ENCODE data around the gene CALY.
"Not testable (repeated sequence)": the region's sequence is repeated elsewhere in the genome, so short reads cannot be mapped to it uniquely, and the experiment has no call there.

The CALY gene

DNA sequence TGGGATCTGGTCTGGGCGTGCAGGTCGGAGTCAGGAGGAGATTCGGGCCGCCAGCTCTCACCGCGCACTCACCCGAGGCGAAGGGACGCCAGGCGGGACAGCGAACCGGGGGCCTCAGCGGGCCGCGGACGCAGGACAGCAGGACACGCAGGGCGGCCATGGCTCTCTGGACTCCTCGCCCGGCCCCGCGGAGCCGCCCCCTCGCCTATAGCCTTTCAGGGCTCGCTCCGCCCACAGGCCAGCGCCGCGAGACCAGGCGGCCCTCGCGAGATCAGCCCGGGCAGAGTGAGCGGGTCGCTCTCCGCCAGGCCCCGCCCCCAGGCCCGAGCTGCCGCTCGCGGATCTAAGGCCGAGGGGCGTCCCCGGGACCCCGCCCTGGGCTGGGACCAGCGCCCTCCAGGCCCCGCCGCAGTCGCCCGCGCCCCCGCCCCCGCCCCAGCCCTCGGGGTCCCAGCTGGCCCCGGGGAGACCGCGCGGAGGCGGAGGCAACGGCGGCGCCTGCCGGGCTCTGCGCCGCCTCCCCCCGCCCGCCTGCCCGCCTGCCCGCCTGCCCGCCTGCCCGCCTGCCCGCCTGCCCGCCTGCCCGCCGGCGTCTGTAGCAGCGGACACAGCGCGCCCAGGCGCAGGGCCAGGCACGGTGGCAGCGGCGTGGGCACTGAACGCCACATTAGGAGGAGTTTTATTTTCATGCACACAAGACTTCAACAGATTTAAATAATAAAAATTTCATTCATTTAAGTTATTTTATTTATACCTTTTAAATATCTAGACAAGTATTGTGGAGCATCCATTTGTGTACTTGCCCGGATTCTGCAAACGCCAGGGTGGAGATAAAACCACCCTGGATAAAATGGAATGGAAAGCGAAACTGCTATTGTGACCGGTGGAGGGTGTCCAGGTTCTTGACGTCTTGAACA, 36.7 kb upstream of the CALY start, which contains the start of gene ECHS1:
ECHS1 (minus strand) TSS at position 181 of the 917 bp plus-strand sequence; CDS start at position 160, 21 bp downstream.
- no peak within 1 kb of the TSS for H3K27ac ChIP-seq
- peaks cover 6% of the 10 kb centered on the region for H3K4me1 ChIP-seq (ENCODE audit: low read depth, poor library complexity, severe bottlenecking)
- TF ChIP-seq, protein P1, sequence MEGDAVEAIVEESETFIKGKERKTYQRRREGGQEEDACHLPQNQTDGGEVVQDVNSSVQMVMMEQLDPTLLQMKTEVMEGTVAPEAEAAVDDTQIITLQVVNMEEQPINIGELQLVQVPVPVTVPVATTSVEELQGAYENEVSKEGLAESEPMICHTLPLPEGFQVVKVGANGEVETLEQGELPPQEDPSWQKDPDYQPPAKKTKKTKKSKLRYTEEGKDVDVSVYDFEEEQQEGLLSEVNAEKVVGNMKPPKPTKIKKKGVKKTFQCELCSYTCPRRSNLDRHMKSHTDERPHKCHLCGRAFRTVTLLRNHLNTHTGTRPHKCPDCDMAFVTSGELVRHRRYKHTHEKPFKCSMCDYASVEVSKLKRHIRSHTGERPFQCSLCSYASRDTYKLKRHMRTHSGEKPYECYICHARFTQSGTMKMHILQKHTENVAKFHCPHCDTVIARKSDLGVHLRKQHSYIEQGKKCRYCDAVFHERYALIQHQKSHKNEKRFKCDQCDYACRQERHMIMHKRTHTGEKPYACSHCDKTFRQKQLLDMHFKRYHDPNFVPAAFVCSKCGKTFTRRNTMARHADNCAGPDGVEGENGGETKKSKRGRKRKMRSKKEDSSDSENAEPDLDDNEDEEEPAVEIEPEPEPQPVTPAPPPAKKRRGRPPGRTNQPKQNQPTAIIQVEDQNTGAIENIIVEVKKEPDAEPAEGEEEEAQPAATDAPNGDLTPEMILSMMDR (conservative IDR thresholded peaks at IDR 0.05; ENCODE audit: low read depth, low read length), result no peak
- no peaks in the 10 kb centered on the region for H3K36me3 ChIP-seq (ENCODE audit: insufficient read depth)
- H3K4me2 ChIP-seq, result peak within 1 kb of the TSS; percentile 54
- H2AFZ ChIP-seq (ENCODE audit: low read depth), result peak within 1 kb of the TSS; percentile 57
- no peak within 1 kb of the TSS for H3K4me3 ChIP-seq (IDR thresholded peaks at IDR 0.05; ENCODE audit: insufficient read depth, low read depth, low read length)
- no peaks in the 10 kb centered on the region for H4K20me1 ChIP-seq (ENCODE audit: insufficient read depth)
- H3K27me3 ChIP-seq (ENCODE audit: insufficient read depth, low read depth), result no peaks in the 10 kb centered on the region; the same call in 1 of the 2 replicates
- no peaks in the 10 kb centered on the region for H3K79me2 ChIP-seq (ENCODE audit: insufficient read depth, low read depth)
- H3K9ac ChIP-seq, result peak within 1 kb of the TSS; percentile 32; the same call in 1 of the 2 replicates

DNA sequence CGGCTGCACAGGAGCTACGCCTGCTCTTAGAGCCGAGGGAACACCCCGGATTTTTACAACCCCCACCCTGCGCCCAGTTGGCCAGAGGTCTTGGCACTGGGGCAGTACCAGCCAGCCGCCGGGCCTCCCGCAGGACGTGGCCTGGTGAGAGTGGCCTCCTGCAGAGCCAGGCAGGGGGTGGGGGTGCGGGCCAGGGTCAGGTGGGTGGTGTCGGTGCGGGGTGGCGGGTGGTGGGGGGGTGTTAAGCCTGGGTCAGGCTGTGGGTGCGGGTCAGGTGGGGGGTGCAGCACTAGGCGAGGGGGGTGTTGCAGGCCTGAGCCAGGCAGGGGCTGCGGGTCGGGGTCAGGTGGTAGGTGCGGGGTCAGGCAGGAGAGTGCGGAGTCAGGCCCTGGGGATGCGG, 35.8 kb upstream of the CALY start:
- TF ChIP-seq, protein P1 (conservative IDR thresholded peaks at IDR 0.05; ENCODE audit: low read depth, low read length), result no peak
- peaks cover 6% of the 10 kb centered on the region for H3K4me1 ChIP-seq (ENCODE audit: low read depth, poor library complexity, severe bottlenecking)
- no peak overlapping the region for H3K4me2 ChIP-seq
- H4K20me1 ChIP-seq (ENCODE audit: insufficient read depth), result no peaks in the 10 kb centered on the region
- H3K9ac ChIP-seq, result no peak overlapping the region
- no peaks in the 10 kb centered on the region for H3K79me2 ChIP-seq (ENCODE audit: insufficient read depth, low read depth)
- no peaks in the 10 kb centered on the region; the same call in 1 of the 2 replicates for H3K27me3 ChIP-seq (ENCODE audit: insufficient read depth, low read depth)
- H2AFZ ChIP-seq (ENCODE audit: low read depth), result no peak overlapping the region
- H3K27ac ChIP-seq, result no peak overlapping the region
- no peaks in the 10 kb centered on the region for H3K36me3 ChIP-seq (ENCODE audit: insufficient read depth)
- no peak overlapping the region for H3K4me3 ChIP-seq (IDR thresholded peaks at IDR 0.05; ENCODE audit: insufficient read depth, low read depth, low read length)

DNA sequence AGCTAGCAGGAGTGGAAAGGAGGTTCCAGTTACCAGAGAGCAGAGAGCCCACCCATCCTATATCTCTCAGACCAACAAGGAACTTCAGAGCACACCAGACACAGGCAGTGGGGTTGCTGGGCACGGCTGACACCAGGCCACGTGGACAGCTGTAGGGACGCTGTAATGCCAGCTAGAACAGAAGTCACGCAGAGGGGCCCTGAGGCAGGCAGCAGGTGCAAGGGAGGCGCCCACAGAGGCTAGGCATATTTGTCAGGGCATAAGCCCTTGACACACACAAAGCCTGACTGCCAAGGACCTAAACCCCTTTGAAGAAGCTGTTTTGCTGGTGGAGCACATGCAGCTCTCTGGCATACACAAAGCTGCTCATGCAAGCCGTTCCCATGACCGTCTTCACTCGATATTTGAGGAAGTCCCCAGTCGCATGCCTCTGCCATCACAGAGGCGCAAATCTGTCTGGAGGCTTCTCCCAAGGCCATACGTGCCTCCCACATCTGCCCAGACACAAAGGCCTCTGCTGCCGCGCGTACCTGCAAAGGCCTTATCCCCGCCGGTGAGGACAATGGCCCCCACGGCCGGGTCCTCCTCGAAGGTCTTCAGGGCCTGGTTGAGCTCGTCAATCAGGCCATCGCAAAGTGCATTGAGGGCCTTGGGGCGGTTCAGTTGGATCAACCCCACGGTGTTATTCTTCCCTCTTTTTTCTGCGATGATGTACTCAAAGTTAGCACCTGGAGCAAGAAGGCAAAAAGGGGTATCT, 33.5 kb upstream of the CALY start:
- Histone ChIP-seq H2AFZ (ENCODE audit: low read depth) (no peak overlapping the region), H3K9ac (no peak overlapping the region), H3K79me2 (ENCODE audit: insufficient read depth, low read depth) (no peaks in the 10 kb centered on the region), H3K36me3 (ENCODE audit: insufficient read depth) (no peaks in the 10 kb centered on the region), H4K20me1 (ENCODE audit: insufficient read depth) (no peaks in the 10 kb centered on the region), H3K27me3 (ENCODE audit: insufficient read depth, low read depth) (no peaks in the 10 kb centered on the region; the same call in 1 of the 2 replicates), H3K4me2 (no peak overlapping the region), H3K4me1 (ENCODE audit: low read depth, poor library complexity, severe bottlenecking) (peaks cover 6% of the 10 kb centered on the region), H3K27ac (no peak overlapping the region), H3K4me3 (IDR thresholded peaks at IDR 0.05; ENCODE audit: insufficient read depth, low read depth, low read length) (no peak overlapping the region)
- TF ChIP-seq, protein P1 (conservative IDR thresholded peaks at IDR 0.05; ENCODE audit: low read depth, low read length), result no peak

DNA sequence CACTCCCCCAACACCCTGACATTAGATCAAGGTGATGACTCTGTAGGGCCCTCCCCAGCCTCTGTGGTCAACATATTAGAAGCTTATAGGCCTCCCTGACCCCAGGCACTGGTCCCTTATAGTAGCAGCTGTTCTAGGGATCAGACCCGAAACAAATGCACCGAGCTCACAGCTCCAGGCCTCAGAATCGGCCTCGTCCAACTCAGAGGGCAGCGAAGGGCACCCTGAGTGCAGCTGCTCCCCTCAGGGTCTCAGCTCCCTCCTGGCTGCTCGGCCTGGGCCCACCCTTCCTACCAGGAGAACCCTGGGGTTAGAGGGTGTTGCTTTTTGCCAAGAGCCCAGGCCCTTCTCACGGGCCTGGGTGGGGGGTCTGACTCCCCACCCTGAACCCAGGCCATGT, 31.5 kb upstream of the CALY start:
- H4K20me1 ChIP-seq (ENCODE audit: insufficient read depth), result no peaks in the 10 kb centered on the region
- no peak overlapping the region for H3K27ac ChIP-seq
- H3K9ac ChIP-seq, result no peak overlapping the region
- no peak overlapping the region for H3K4me3 ChIP-seq (IDR thresholded peaks at IDR 0.05; ENCODE audit: insufficient read depth, low read depth, low read length)
- no peaks in the 10 kb centered on the region for H3K4me1 ChIP-seq (ENCODE audit: low read depth, poor library complexity, severe bottlenecking)
- TF ChIP-seq, protein P1 (conservative IDR thresholded peaks at IDR 0.05; ENCODE audit: low read depth, low read length), result no peak
- no peaks in the 10 kb centered on the region for H3K36me3 ChIP-seq (ENCODE audit: insufficient read depth)
- no peaks in the 10 kb centered on the region for H3K27me3 ChIP-seq (ENCODE audit: insufficient read depth, low read depth)
- H3K4me2 ChIP-seq, result no peak overlapping the region
- H2AFZ ChIP-seq (ENCODE audit: low read depth), result no peak overlapping the region
- no peaks in the 10 kb centered on the region for H3K79me2 ChIP-seq (ENCODE audit: insufficient read depth, low read depth)

DNA sequence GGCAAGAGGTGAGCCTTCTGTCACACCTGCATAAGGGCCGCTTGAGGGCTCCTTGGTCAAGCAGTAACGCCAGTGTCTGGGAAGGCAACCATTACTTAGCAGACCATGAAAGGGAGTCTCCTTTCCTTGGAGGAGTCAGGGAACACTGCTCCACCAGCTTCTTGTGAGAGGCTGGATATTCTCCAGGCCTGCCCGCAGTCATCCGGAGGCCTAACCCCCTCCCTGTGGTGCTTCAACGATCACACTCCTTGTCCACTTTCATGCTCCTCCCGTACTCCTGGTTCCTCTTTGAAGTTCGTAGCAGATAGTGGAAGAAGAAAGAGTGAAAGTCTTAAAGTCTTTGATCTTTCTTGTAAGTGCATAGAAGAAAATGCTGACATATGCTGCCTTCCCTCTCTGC, 30.8 kb upstream of the CALY start:
- H4K20me1 ChIP-seq (ENCODE audit: insufficient read depth); H3K36me3 ChIP-seq (ENCODE audit: insufficient read depth); H3K4me1 ChIP-seq (ENCODE audit: low read depth, poor library complexity, severe bottlenecking); H2AFZ ChIP-seq (ENCODE audit: low read depth); H3K4me3 ChIP-seq (IDR thresholded peaks at IDR 0.05; ENCODE audit: insufficient read depth, low read depth, low read length); H3K27me3 ChIP-seq (ENCODE audit: insufficient read depth, low read depth); H3K4me2 ChIP-seq; H3K27ac ChIP-seq; H3K79me2 ChIP-seq (ENCODE audit: insufficient read depth, low read depth); H3K9ac ChIP-seq: not testable (repeated sequence)

All from KMS-11 (cell line).